NCI-H526 treated with DMSO at 0.1 percent for 48 hours (cell line): ENCODE data around the gene EFNB2.

Source experiments
- DNase-seq: peaks from one replicate; lab custom pipeline; 2025; lab: John Stamatoyannopoulos, UW

EFNB2 gene

GRCh38 chr13:106550570-106551135 lies 15.2 kb upstream of the EFNB2 start:
- no peak for DNase-seq

GRCh38 chr13:106548064-106548696 lies 12.7 kb upstream of the EFNB2 start:
- DNase-seq, result no peak

GRCh38 chr13:106541826-106542225 lies 6.4 kb upstream of the EFNB2 start:
- DNase-seq, result no peak

GRCh38 chr13:106540613-106541012 lies 5.2 kb upstream of the EFNB2 start:
- DNase-seq, result no peak

GRCh38 chr13:106537521-106537920 lies 2.1 kb upstream of the EFNB2 start:
- no peak for DNase-seq

- DNase-seq, result peak; percentile 83
These were observed 977 bp upstream of the EFNB2 start for GRCh38 chr13:106536244-106537034.

- DNase-seq, result peak; percentile 75
These were observed 567 bp downstream of the EFNB2 start for GRCh38 chr13:106534639-106535551.

GRCh38 chr13:106533943-106534638 lies 1.4 kb downstream of the EFNB2 start:
- peak; percentile 71 for DNase-seq

- DNase-seq, result peak; percentile 86
These were observed 2.1 kb downstream of the EFNB2 start for GRCh38 chr13:106533101-106533942.

- DNase-seq, result no peak
These were observed 3.1 kb downstream of the EFNB2 start for GRCh38 chr13:106532111-106532929.

- DNase-seq, result no peak
These were observed 4.4 kb downstream of the EFNB2 start for GRCh38 chr13:106530980-106531481.

GRCh38 chr13:106530171-106530851 lies 5.2 kb downstream of the EFNB2 start:
- DNase-seq, result peak; percentile 98

GRCh38 chr13:106529415-106530170 lies 5.9 kb downstream of the EFNB2 start:
- peak; percentile 94 for DNase-seq

- DNase-seq, result no peak
These were observed 6.6 kb downstream of the EFNB2 start for GRCh38 chr13:106528718-106529414.

- no peak for DNase-seq
These were observed 7.6 kb downstream of the EFNB2 start for GRCh38 chr13:106527826-106528225.

GRCh38 chr13:106527445-106527801 lies 8.0 kb downstream of the EFNB2 start:
- DNase-seq, result peak; percentile 67

- DNase-seq, result no peak
These were observed 8.6 kb downstream of the EFNB2 start for GRCh38 chr13:106526738-106527444.
